Measurements from ENCODE around the gene TBRG4.

Gene TBRG4

GRCh38 chr7:45050198-45050597 lies 61.3 kb downstream of the TBRG4 start:
- DNase-seq = no peak
